Hematopoietic multipotent progenitor cell treated with erythropoietin and hydrocortisone succinate and interleukin-3 and kit ligand, for 8 days (in vitro differentiated cells): Measurements from ENCODE around the gene RPRD1B.

Experiments used
- DNase-seq: peaks from one replicate; pipeline ENCODE4 v3.0.0-alpha.2; 2015

Gene RPRD1B, protein sequence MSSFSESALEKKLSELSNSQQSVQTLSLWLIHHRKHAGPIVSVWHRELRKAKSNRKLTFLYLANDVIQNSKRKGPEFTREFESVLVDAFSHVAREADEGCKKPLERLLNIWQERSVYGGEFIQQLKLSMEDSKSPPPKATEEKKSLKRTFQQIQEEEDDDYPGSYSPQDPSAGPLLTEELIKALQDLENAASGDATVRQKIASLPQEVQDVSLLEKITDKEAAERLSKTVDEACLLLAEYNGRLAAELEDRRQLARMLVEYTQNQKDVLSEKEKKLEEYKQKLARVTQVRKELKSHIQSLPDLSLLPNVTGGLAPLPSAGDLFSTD

DNA sequence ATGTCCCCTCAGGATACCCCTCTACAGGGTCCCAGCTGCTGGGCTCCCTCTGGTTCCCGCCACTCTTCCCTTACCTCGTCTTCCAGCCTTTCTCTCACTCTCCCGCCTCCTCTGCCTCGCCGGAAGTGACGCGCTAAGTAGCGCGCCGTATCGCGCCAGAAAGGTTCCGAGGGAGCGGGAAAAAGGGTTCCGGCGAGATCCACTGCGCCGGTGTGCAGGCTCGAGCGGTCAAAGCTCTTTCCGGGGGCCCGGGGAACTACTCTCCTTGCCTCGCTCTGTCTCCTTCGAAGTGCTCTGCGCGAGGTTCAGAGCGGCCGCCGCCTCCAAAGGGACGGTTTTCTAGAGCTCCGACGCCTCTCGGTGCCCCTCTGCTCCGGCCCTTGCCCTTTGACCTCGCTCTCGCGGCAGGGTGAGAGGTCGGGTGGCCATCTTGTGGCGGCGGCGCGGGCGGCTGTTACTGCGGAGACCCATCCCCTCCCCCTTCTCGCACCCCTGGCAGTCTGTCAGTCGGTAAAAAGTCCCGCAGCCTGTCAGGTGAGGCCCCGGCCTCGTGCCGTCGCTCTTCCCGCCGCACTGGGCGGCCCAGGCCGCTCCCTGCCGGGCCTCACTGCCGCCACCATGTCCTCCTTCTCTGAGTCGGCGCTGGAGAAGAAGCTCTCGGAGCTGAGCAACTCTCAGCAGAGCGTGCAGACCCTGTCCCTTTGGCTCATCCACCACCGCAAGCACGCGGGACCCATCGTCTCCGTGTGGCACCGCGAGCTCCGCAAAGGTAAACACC is at the start of gene RPRD1B, which contains the start of gene TTI1:
Gene RPRD1B (plus strand): TSS at position 417 of the 778 bp plus-strand sequence. CDS start 202 bp downstream, at position 619.
Gene TTI1 (minus strand): TSS at position 127 of the 778 bp plus-strand sequence. CDS start 19,640 bp downstream, outside the sequence.
- DNase-seq, result peak; percentile 95

DNA sequence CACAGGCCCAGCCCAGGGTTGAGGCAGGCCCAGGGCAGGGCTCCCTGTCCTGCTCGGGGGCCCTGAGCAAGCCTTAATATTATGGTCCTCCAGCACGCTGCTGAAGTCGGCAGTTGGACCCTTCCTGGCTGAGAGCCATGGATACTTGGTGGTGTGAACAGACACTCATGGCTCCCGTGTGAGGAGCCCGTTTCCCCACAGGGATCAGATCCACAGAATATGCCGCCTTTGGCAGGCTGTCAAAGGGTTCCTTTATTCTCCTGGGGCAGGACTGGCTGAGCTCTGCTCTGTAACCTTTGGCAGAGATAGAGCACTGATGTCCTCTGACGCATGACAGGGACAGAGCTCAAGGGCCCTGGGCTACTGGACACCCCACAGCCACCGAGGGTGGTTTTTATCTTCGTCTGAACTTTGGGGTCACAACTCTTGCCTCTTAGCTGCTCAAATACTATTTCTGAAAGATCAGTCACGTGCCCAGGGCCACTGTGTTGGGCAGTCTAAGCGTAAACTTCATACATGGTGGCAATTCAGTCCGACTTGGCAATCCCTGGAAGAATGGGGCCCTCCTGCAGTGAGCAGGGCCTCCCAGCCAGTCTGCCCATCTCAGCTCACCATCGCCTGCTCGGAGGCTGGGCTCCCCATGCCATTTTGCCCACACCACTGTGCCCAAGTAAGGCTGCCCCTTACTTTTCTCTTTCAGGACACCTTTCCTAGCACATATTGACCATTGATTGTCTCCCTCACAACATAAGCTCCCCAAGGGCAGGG is 49.3 kb upstream of the RPRD1B start:
- DNase-seq, result no peak

DNA sequence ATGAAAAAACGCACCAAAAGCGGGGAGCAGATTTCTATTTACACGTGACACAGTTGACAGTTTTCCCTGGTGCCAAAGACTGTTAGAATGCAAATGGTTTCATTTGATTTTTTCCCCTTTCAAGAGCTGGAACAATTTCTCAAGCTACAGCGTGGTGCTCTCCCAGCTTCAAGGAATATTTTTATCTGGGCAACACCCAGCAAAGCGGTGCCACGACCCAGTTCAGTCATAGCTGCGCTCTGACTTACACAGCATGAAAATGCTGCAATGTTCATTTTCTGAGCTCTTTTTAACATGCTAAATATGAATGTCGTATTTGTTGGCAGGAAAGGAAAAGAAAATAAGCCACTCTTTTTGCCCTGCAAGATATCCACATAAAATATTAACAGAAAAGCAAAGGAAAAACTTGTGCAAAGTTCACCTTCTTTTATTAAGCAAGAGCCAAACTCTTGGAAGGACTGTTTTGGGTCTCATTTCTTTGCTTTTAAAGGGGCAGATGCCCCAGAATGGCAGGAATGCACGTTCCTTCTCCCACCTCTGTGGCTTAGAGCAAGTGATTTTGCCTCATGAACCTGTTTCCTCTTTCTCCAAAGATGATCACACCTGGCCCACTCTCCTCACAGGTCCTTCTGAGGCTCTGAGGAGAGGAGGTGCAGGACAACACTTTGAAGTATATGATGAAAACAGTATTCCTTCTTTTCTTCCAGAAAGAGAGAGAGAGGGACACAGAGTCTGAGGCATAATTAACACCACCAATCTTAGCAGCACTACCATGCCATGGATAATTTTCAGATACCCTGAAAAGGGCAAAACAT is 47.3 kb upstream of the RPRD1B start:
- no peak for DNase-seq

DNA sequence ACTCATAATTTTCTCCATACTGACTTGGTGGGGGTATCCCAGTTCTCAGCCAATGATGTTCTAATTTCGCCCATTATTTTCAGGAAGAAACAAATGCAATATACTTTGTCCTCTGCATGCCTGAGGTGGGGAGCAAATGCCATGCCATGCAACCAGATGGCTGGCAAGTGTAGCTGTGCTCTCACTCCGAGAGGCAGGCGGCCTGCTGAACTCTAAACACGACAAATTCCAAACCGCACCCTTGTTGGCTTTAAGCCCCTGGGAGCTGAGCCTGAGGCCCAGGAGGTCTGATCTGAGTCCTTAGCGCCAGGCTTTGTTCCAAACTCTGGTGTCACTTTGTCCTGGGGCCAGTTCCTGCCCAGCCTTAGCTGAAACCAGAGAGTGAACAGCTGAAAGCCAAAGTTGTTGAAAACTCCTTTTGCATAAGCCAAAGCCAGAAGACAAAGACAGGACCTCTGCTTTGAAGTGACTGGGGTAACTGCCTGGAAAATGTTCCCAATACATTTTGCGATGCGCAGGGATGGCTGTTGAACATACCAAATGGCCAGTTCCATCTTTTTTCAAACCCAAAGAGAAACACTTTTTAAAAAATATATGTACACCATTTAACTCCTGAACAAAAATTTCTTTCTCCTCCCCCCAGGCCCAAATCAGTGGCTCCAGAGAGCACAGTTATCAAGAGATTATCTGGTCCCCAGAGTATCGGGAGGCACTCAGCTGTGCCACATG is 46.5 kb upstream of the RPRD1B start:
- no peak for DNase-seq

DNA sequence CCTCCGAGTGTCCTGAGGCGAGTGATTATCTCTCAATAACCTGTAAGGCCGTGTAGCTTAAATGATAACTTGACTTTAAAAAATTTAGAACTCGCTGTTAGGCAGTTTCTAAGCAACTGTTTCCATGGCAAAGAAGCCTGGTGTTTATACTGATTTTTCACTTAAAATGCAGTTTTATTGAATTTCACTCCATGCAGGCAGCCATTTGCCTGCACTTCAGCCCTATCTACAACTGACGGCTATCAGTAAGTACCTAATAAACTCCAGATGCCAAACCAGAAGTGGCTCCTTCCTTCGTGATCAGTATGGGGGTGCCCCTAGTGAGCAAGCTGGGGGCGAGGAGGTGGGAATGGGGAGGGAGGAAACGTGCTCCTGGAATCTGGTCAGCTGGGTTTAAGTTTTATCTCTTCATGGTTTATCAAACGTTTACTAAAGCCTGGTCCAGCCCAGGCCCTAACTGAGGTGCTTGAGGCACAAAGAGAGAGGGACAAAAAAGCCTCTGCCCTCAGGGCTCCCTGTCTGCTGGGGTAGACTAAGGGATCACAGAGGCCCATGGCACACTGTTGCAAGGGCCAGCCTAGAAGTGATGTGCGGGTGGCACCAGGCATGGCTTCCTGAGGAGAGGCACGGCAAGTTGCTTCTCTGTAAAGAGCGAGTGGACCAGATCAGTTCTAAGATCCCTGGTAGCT is 45.8 kb upstream of the RPRD1B start:
- peak; percentile 85 for DNase-seq

DNA sequence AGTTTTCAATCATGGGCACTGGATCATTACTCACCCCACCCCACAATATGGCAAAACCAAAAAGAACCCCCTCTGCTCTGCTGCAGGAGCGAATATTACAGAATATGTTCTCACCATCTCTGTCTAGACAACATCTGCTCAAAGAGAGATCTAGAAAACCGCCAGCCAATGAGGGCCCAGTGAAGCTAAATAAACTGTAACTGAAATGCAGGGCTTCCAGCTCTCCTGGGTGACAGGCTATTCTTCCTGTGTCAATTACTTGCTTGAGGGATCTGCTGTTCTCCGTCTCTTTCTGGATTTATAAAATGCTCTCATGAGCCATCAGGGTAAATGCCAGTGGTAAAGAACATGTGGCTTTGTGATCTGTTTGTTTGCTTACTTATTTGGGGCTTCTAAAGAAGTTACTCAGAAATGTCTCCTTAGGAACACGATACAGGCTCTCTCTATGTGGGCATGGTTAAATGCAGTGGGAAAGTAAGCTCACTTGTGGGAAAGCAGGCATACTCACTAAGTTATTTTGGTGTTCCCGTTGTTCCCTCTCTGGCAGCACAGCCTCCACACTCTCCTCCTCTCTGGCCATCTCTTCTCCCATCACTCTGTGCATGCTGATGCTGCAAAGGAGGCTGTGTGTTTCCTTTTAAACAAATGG is 45.1 kb upstream of the RPRD1B start:
- no peak for DNase-seq

DNA sequence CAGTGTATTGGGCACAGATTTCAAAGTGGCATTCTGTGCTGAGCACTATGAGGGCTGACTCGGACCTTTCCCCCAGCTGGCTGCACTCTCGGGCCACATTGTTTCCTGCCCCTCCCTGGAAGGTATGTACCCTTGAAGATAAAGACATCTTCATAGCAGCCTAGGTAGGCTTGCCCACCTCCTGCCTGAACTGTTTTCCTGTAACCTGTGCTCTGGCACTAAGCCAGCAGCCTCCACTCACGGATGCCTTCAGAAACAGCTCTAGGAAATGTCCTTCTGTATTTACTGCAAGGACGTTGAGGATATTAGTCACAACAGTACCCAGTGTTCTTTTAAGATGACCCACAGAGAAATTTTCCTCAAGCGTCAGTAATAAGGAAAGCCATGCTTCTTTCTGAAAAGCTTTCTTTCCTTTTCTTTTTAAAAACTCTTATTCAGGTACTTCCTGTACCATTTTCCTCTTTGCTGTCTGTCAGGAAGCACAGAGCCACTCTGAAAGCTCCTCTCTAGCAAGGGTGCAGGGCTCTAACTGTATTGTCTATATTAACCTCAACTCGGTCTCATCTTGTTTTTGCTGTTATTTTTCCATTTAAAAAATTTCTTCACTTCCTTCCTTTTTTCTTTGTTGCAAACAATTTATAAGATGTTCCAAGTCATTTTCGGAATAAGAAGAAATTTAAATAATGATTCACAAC is 43.8 kb upstream of the RPRD1B start:
- no peak for DNase-seq

DNA sequence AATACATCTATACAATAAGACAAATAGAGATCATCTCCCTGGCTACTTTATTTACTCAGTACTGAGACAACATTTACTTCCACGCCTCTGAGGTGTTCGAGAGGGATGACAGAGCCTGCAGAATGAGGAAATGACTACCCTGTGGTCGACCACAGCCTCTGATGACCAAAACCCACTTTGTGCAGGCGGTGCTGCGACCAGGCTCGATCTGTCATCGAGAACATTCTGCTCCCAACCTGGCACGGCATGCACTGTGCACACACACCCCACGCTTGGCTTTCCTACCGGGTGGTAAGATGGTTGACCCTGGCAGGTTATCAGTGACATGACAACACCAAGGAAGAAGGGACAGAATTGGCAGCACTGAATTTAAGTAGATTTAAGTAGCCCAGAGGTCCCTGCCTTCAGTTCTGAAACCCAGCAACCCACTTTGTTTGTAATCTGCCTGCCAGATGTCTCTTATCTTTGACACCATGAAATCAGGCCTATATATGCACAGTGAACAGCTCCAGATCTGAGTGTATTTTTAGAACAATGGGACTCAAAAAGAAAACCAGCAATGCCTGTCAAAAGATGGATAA is 42.9 kb upstream of the RPRD1B start:
- peak; percentile 76 for DNase-seq

DNA sequence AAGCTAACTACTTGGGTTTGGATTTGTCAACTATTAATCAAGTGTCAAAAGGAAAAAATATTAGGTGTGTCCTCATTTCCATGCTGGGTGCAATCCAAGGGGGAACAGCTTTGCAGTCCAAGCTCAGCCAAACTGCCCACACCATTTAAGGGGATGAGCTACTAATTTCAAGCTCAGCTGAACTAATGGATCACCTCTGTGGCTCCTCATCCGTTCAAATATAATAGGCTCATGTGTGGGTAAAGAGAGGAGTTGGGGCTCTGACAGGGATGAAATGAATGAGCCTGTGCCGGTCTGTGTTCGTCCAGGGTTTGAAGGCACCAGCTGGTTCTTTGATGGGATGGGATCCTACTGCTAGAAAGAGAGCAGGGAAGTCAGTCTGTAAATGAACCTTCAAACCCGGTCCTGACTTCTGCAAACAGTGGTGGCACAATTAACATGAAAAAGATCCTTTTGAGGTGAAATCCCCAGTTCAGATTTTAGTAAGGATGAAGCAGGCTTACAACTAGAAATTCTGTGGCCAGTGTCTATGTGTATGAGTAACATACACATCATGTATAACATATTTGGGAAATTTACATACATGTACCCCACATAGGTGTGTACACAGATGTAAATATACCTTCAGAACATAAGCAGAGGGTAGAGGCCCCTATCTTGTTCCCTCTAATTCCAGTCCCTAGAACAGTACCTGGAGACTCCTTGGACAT is 42.2 kb upstream of the RPRD1B start:
- DNase-seq, result no peak

DNA sequence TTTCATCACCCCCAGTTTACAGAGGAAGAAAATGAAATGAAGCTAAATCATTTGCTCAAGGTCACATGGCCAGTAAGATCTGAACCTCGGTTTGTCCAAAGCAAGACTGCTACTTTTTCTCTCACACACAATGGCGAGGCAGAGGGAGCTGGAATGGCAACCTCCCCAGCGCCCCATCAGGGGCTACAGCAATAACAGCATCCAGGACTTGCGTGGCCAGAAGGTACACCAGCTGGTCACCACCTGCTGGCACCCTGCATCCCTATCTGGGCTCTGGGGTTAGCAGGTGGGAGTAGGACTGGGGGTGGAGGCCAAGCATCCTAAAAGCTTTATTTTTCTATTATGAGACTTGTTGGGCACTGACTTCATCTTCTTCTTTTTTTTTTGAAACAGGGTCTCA is 41.6 kb upstream of the RPRD1B start:
- DNase-seq, result no peak

DNA sequence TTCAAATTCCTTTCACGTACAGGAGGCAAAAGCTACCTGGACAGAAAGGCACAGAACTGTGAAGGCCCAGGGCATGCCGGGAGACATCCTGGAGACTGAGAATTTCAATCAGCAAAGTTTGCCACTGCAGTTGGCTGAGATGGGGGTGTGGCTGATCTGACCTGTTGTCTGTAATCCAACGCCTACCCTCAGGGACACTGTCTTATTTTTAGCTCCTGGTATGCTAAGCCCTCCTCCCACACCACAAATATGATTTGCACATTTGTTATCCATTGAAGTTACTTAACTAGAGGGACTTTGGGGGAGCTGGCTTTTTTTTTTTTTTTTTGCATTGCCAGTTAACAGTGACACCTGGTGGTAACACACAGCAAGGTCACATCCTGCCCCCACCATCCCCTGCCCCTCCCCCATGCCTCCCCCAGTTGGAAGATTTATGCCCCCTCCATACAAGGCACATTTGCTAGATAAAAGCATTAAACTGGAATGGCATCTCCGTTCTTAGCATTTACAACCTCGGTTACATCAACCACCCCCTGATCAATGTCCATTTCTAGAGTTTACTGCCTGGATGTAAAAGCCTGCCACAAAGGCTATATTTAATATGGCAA is 40.6 kb upstream of the RPRD1B start:
- peak; percentile 42 for DNase-seq

DNA sequence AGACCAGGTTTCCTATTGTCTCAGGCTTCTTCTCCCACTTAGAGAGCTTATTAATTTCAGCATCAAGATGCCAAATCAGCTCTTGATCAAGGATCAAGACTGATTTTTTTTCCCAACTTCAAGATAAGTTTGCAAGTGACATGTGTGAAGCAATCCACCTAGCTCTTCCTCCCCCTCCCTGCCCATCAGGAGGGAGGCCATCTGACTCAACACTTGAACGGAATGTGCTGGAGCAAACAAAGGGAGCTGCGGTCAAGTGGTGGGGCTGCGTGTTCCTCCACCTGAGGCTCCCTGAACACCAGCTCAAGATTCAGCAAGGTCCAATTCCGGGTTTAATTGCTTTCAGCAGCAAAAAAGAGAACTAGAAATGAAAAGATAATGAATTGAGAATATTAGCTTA is 39.0 kb upstream of the RPRD1B start:
- no peak for DNase-seq

DNA sequence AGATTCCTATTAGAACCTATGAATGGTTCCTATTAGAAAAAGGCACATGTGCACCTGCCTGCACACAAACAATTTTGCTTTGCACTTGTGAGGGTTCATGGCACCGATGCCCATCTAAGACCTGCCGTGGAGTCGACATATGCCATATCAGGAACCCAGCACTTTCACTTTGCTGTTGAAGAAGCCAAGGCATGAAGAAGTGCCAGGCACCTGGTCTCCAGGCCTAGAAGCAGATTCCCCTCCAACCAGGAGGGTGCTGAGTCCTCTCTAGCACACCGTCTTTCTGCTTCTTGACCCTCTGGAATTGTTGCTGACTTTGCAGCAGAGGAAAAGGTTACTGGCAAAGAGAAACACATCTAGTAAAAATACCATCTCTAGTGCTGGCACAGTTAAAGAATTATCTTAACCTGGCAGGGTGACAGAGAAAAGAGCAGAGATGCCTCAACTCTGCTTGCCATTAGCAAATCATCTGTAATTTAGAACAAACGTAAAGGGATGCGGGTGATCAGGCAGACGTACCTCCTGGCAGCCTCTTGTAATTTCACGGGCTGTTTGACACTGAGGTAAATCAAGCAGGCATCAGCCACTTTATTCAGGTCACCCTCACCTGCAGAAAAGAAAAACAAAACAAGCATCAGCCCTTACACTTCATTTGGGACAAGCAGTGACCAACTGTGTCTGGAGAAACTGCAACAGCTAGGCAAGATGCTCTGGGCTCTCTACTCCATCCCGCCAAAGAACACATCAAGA is 37.5 kb upstream of the RPRD1B start:
- no peak for DNase-seq

DNA sequence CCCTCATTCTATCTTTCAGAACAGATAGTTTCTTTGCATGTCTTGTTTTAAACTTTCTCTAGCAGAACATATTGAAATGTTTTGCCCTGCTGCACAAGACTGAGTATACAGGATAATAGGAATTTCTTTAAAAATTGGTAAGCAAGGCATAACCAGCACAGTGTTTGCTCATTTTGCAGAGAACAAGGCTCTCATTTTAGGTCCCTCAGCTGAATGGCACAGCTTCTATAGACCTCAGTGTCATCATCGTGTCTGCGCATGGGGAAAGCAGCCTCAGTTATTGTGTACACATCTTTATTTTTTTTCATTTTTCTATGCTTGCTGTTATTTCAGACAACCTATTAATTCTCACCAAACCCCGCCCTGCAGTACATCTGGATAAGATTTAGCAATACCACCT is 36.0 kb upstream of the RPRD1B start:
- no peak for DNase-seq

DNA sequence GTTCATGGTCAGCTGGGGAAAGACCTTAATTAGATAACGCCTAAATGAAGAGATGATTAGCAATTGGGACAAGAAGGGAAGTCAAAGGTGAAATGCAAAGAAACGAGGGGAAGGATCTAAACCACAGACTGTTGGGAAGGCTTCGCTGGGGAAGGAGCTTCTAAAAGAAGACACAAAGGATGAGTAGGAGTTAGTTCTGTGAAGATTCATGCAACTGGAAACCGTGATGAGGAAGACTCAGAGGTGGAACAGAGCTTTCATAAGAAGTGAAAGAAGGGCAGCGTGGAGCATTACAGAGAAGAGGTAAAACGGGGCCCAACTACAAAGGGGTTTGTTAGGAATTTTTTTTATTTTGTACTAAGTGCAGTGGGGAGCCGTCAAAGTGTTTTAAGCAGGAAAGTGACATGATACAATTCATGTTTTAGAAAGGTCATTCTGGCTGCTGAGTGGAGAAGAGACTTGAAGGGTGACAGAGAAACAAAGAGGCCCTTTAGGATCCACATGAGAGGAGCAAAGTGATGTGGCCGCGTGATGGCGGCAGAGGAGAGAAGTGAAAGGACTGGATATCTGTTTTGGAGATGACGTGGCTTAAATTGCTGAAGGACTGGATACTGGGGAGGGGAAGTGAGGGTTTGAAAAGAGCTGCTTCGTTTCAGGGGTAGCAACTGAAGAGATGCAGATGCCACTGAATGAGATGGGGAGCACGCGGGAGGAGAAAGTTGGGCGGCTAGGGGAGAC is 33.9 kb upstream of the RPRD1B start:
- DNase-seq, result no peak

DNA sequence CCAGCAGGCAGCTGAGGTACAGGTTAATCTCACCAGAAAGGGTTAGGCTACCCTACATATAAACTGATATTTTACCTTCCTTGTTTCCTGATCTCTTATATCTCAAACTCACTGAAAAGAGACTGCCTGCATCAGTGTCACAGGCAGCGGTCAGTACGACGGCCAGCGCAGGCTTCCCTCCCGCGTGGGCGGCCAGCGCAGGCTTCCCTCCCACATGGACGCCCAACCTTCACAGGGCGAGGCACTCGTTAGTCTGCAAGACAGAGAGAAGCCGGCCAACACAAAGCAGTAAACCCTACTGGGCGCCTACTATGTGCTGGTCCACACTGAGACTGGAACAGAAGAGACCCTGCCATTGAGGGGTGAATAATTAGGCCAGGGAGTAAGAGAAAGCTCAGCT is 33.3 kb upstream of the RPRD1B start:
- DNase-seq, result no peak
